Measurements from ENCODE around the gene LCE3A.

DNA sequence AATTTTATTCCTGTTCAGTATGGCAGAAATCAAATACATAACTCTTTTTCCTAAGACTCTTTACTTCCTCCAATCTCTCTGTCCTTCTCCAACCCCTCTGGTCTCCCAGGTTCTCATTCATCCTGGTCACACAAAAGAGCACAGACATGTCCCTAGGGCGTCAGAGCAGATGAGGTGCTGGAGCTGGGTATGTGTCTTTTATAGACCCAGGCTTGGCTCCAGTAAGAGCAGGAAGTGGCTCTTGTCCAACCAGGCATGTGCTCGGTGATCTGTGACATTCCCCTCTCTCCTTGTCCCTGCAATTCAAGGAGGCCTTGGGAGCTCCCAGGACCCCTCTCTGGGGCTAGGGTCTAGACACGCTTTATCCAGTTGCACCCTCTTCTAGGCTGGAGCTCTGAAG, 22.2 kb upstream of the LCE3A start:
- no peak for TF ChIP-seq POLR2A (IDR thresholded peaks at IDR 0.05)
- no peak for TF ChIP-seq CTCF (IDR thresholded peaks at IDR 0.05)

Data from testis (tissue), 2 donors.